NCI-H146 treated with DMSO at 0.1 percent for 48 hours (cell line): ENCODE data around the gene ANKS1B.
"Not testable (repeated sequence)": the region's sequence is repeated elsewhere in the genome, so short reads cannot be mapped to it uniquely, and the experiment has no call there.

ENCODE experiments used
- DNase-seq: peaks from one replicate; lab custom pipeline; 2025; ENCODE audit not compliant: unreplicated experiment; lab: John Stamatoyannopoulos, UW

The ANKS1B gene

GRCh38 chr12:99087278-99087677 lies 897.5 kb downstream of the ANKS1B start:
- no peak for DNase-seq

- DNase-seq, result no peak
Measured at GRCh38 chr12:99079811-99080210, 904.9 kb downstream of the ANKS1B start.

DNA sequence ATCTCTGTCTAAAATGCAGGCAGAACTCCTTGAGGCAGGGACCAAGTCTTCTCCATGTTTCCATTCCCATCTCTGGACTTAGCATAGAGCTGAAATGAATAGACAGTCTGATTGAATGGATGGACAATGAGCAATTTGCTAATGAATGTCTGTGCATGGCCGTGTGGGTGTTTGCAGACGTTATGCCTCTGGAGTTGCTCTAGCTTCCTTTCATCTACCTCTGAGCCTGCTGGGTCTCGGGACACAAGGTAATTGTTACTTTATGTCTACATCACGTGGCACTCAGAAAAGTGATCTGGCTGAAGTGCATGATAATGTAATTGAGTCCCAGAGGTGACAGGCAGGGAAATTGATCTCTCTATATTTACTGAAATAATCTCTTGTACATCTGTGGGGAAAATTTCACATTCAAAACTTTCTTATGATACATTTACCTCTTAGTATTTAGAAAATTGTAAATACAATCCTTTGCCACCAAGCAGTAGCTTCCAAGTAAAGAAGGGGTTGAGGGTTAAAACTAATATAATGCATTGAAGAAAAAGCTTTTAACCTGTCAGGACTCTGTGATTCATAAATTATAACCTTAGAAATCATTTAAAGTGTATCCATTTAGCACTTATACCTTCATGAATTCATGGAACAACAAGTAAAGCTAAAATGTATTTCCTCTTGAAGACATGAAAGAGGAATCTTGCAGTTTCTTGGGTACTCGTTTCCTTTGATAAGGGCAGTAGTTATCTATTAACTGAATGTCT lies 915.6 kb downstream of the ANKS1B start:
- DNase-seq, result no peak

DNA sequence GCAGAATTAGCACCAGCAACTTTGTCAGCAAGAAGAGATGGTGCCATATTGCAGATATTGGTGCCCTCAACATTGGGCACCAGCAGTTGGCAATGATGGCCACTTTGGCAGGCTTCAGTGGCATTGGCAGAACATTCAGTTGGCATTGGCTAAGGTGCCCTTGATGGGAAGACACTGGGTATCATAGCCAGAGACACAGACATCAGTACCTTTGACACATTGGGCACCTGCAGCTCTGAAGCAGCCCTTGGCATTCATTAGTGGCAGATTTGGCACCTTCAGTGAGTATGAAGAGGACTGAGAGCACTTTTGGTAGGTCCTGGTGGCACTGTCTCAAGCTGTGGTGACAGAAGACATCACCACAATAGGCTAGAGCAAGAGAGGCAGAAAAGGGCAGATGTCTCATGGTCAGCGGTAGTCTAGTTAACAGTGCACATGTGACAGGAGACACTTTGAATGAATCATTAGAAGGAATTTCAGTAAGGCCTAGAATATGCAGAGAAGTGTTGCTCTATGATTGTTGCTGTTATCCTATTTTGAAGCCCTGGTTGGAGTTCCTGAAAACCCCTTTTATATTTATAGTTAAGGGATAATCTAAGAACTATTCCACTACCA lies 917.5 kb downstream of the ANKS1B start:
- DNase-seq, result no peak

- no peak for DNase-seq
Measured at GRCh38 chr12:99066726-99067125, 918.0 kb downstream of the ANKS1B start.

DNA sequence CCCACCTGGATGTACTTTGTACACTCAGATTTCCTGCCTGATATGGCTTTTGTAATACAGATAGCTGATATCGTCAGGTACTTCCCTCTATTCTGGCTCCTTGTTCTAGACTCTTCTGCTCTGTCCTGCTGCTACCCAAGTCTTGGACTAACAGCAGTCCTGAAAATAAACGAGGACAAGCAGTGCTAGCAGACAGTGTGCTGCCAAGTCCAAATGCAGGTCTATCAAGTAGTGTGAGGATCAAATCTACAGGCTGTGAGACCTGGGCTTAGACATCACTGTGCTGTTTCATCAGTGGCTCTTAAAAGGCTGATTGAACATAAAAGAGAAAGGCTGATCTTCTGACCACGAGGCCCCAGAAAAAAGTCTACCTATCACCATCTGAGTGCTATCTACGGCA lies 921.6 kb downstream of the ANKS1B start:
- no peak for DNase-seq

- no peak for DNase-seq
Measured at GRCh38 chr12:99059824-99060511, 924.8 kb downstream of the ANKS1B start.

DNA sequence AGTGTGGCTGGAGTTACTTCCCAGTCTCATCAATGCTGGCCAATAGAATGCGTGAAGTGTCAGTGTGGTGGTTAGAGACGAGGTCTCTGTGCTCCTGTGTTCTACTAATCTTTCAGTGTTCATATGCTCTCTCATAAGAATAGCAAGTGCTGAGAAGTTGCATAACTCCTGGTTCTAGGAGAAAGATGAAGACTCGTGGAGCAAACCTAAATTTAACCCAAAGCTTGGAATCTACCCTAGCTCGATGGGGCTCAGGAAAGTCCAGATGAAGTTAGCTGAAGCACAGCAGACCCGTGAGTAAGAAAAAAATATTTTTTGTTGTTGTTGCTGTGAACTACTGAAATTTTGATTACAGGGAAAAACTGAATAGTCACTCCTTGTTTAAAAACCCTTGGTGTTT lies 927.1 kb downstream of the ANKS1B start:
- DNase-seq, result no peak

- DNase-seq, result no peak
Measured at GRCh38 chr12:99056186-99056585, 928.5 kb downstream of the ANKS1B start.

DNA sequence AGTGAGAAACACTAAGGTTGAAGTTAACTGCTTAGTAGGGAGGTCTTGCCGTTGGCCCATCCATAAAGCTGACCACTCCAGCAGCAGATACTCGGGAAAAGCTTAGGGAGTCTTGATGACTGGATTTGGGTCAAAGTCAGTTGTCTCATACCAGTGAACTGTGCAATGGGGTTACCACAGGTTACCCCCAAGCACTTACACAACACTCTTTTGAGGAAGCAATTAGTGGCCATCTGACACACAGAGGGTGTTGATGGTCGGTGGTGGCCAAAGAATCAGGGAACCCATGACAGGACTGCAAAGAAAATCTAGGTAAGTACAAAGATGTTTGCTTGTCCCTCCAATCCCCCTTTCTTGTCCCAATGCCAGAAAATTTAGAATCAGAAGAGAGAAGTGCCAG lies 929.4 kb downstream of the ANKS1B start:
- DNase-seq, result no peak

GRCh38 chr12:99054601-99055128 lies 930.1 kb downstream of the ANKS1B start:
- DNase-seq, result no peak

DNA sequence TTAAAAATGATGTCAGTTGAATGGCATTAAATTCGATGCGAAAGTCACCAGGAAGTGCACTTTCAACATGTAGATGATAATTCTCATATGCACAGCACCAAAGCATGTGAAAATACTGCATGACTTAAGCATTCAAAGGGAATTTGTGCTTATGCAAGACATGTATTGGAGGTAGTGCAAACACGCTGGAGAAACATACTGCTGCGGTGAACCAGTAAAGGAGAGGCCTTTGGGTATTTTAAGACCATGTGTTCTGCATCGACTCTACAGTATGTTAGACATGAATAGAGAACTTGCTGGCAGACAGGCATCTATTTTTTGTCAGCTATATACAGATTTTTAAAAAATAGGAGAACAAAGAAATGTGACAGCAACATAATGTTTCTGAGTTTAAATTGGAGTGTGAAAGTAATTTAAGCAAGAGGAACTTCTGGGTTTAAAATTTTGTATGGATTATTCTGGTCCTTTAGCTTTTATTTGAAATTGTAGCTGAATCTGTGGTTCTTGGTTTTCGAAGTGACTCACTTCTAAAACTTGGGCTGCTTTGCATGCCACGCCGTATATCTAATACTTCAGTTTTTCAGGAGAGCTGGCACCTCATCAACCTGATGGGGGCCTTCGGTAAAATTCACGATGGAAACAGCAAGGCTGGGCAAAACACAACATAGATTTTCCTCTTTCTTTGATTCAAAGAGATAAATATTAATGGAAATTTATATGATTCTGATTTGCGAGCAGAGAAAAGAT lies 930.9 kb downstream of the ANKS1B start:
- no peak for DNase-seq

GRCh38 chr12:99049774-99050173 lies 935.0 kb downstream of the ANKS1B start:
- DNase-seq, result no peak

GRCh38 chr12:99045158-99045557 lies 939.6 kb downstream of the ANKS1B start:
- no peak for DNase-seq

DNA sequence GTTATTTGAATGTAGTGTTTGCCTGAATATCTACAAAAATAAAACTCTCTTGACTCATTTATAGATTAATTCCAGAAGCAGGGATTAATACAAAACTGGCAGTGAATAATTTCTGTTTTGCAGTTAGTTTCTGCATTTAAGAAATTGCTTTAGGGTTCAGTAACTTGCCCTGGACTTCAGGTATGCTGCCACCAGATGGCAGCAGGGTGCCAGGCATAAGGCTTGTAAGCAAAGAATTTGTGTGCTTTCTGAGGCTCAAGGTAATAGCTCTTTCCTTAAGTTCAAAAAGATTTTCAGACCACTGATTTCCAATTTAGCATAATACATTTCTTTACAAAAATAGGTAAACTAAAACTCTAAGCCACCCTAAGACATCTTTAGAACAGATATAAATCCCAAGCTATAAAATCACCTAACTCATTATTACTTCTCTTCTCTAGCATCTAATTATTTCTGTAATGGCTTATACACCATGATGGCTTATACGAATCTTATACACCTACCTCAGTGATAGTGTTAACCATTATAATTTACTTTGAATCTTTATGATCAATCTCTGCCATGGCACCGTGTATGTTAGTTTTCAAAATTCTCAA lies 941.3 kb downstream of the ANKS1B start:
- no peak for DNase-seq

- DNase-seq, result no peak
Measured at GRCh38 chr12:99042226-99042625, 942.5 kb downstream of the ANKS1B start.

- no peak for DNase-seq
Measured at GRCh38 chr12:99039367-99040120, 945.2 kb downstream of the ANKS1B start.

DNA sequence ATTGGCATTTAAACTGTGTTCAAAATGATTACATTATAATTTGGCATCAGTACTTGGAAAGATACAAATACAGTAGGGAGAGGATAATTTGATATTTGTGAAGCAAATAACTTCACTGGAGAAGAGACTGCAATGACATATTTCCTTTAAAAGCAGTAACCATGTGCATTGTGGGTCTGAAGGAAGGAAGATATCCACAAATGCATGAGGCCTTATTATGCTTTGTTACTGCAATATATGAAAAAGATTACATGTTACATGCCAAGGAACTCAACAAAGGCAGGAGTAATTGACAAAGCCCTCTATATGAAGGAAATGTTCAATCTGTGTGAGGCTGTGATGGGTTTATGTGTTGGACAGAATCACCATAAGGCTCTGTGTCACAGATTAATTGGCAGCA lies 948.2 kb downstream of the ANKS1B start:
- no peak for DNase-seq

GRCh38 chr12:99035803-99036202 lies 948.9 kb downstream of the ANKS1B start:
- no peak for DNase-seq

- not testable (repeated sequence) for DNase-seq
Measured at GRCh38 chr12:99034201-99034600, 950.5 kb downstream of the ANKS1B start.
